A549 (cell line): ENCODE results near the gene ENTREP1. TPM values are rescaled to one million over a fixed set of nuclear protein-coding genes. Genes with fewer than 3 reads are reported as not detected.

Source experiments
- ATAC-seq, 2 experiments: fragments of 200-7000 bp in 1 of 2; fragments of >200 bp in 1 of 2; cut with Nextera tagmentation in 1 of 2; cut with Tn5 transposase in 1 of 2; 3 replicates each; pipeline versions ENCODE4 v1.8.0 to v1.9.1; 2018 to 2020; ENCODE audit warnings: mild to moderate bottlenecking in 1 of 2, moderate library complexity in 1 of 2
- CTCF ChIA-PET: fragments of 300-600 bp; sonication (Branson Sonifier 250); formaldehyde crosslinking; extraction: SDS; loops from one replicate; lab custom pipeline; 2021; ENCODE audit warnings: antibody characterized with exemption, inconsistent platforms; lab: Yijun Ruan, JAX
- POLR2A ChIA-PET: fragments of 350-600 bp; formaldehyde crosslinking; extraction: SDS; loops from one replicate; lab custom pipeline; 2021; ENCODE audit warnings: antibody characterized with exemption, inconsistent platforms; lab: Yijun Ruan, JAX
- DNase-seq, 2 experiments: peaks; one replicate each; pipeline versions ENCODE4 v3.0.0 to v3.0.0-alpha.2; 2011 to 2016; ENCODE audit warnings: low read depth in 1 of 2, low spot score in 1 of 2
- FAIRE-seq: peaks from 2 replicates; lab custom pipeline; 2011; peaks lifted over from hg19 to GRCh38; lab: Jason Lieb, UNC
- H3K27ac ChIP-seq, 2 experiments: fragments of >200 bp; sonication (Bioruptor Twin); formaldehyde crosslinking; 3 replicates each; pipeline ENCODE4 v1.5.1; 2016 to 2017
- H3K4me1 ChIP-seq: fragments of >200 bp; sonication (Bioruptor Twin); formaldehyde crosslinking; 3 replicates; pipeline ENCODE4 v1.6.1; 2016
- H3K4me2 ChIP-seq: fragments of >200 bp; sonication (Bioruptor Twin); formaldehyde crosslinking; 3 replicates; pipeline ENCODE4 v1.6.1; 2016
- H3K4me3 ChIP-seq: fragments of >200 bp; sonication (Bioruptor Twin); formaldehyde crosslinking; 3 replicates; pipeline ENCODE4 v1.5.1; 2016
- H3K9me3 ChIP-seq: fragments of >200 bp; sonication (Bioruptor Twin); formaldehyde crosslinking; 3 replicates; pipeline ENCODE4 v1.6.1; 2016
- BHLHE40 ChIP-seq: IDR thresholded peaks from 2 replicates; pipeline ENCODE4 v1.6.1; 2012; ENCODE audit warnings: low read depth, low read length, inconsistent platforms
- CBX2 ChIP-seq: fragments of 200-600 bp; sonication (generic); IDR thresholded peaks from 2 replicates; pipeline ENCODE4 v1.6.1; 2016; ENCODE audit warnings: low read depth, mild to moderate bottlenecking, borderline replicate concordance
- CHD2 ChIP-seq: fragments of 150-350 bp; IDR thresholded peaks from 2 replicates; pipeline ENCODE4 v1.6.1; 2014; ENCODE audit warnings: low read length; ENCODE audit not compliant: partially characterized antibody
- EHF ChIP-seq: fragments of 250-450 bp; sonication (Bioruptor Pico); IDR thresholded peaks from 2 replicates; pipeline ENCODE4 v1.5.0; 2020; ENCODE audit warnings: mild to moderate bottlenecking
- EHMT2 ChIP-seq: fragments of 200-600 bp; sonication (generic); IDR thresholded peaks from 2 replicates; pipeline ENCODE4 v1.6.1; 2016; ENCODE audit warnings: antibody characterized with exemption, low read depth, mild to moderate bottlenecking, moderate library complexity
- EP300 ChIP-seq, 2 experiments: fragments of >200 bp; sonication (Bioruptor Twin); formaldehyde crosslinking; IDR thresholded peaks; 2 replicates in 1 of 2; 3 replicates in 1 of 2; pipeline ENCODE4 v1.6.1; 2016 to 2017
- HEYL ChIP-seq: fragments of 250-450 bp; sonication (Bioruptor Pico); IDR thresholded peaks from 2 replicates; pipeline ENCODE4 v1.8.0; 2021; ENCODE audit warnings: mild to moderate bottlenecking, moderate library complexity
- MAFK ChIP-seq: fragments of 450-650 bp; IDR thresholded peaks from 2 replicates; pipeline ENCODE4 v1.6.1; 2014; ENCODE audit not compliant: partially characterized antibody
- PHF8 ChIP-seq: fragments of 200-600 bp; sonication (generic); IDR thresholded peaks from 2 replicates; pipeline ENCODE4 v1.6.1; 2016; ENCODE audit warnings: low read depth, mild to moderate bottlenecking, antibody characterized with exemption, moderate library complexity, borderline replicate concordance
- POLR2A ChIP-seq: IDR thresholded peaks from 2 replicates; pipeline ENCODE4 v1.6.1; 2012; ENCODE audit warnings: mild to moderate bottlenecking, low read length
- RARB ChIP-seq: fragments of 250-450 bp; sonication (Bioruptor Pico); IDR thresholded peaks from 2 replicates; pipeline ENCODE4 v1.8.0; 2021; ENCODE audit warnings: mild to moderate bottlenecking, moderate library complexity
- RCOR1 ChIP-seq: fragments of 150-350 bp; IDR thresholded peaks from 2 replicates; pipeline ENCODE4 v1.6.1; 2014; ENCODE audit warnings: antibody characterized with exemption, low read length, low read depth
- RFX5 ChIP-seq: fragments of 450-650 bp; IDR thresholded peaks from 2 replicates; pipeline ENCODE4 v1.7.1; 2014; ENCODE audit warnings: antibody characterized with exemption, mild to moderate bottlenecking, moderate library complexity
- RNF2 ChIP-seq: fragments of 200-600 bp; sonication (generic); IDR thresholded peaks from 2 replicates; pipeline ENCODE4 v1.6.1; 2016; ENCODE audit warnings: low read depth, mild to moderate bottlenecking, antibody characterized with exemption, moderate library complexity, borderline replicate concordance
- SREBF2 ChIP-seq: fragments of 450-650 bp; IDR thresholded peaks from 2 replicates; pipeline ENCODE4 v1.6.1; 2014; ENCODE audit warnings: mild to moderate bottlenecking, moderate library complexity
- WGBS: methylation state at CpG from one replicate; pipeline ENCODE4 v1.1.6; 2017; ENCODE audit errors: missing lambda C conversion rate; 5-methylcytosine and 5-hydroxymethylcytosine counted together
- polyA plus RNA-seq, 4 experiments: library from polyadenylated mRNA; depleted of rRNA in 3 of 4; stranded (reverse); fragments of >200 nt; fragmentation: RNase III in 1 of 4; extraction: RNeasy Plus Mini Kit Qiagen cat#74134 plus additional on column Dnase treatment in 1 of 4; gene quantifications; 2 replicates in 3 of 4; 3 replicates in 1 of 4; pipeline ENCODE4 v1.2.3, GENCODE V29; 2011 to 2017
- TF ChIP-seq, protein P1 (sequence below): fragments of 250-450 bp; sonication (Bioruptor Pico); IDR thresholded peaks from 2 replicates; pipeline ENCODE4 v1.5.0; 2021; ENCODE audit warnings: mild to moderate bottlenecking, moderate library complexity, borderline replicate concordance
- TF ChIP-seq, protein P2 (sequence below): fragments of >200 bp; sonication (Bioruptor Twin); formaldehyde crosslinking; IDR thresholded peaks from 3 replicates; pipeline ENCODE4 v1.6.1; 2016
- TF ChIP-seq, protein P3 (sequence below): fragments of 450-650 bp; IDR thresholded peaks from 2 replicates; pipeline ENCODE4 v1.6.1; 2014; ENCODE audit warnings: antibody characterized with exemption
- TF ChIP-seq, protein P4 (sequence below): fragments of 200-600 bp; sonication (generic); IDR thresholded peaks from 2 replicates; pipeline ENCODE4 v1.6.1; 2016; ENCODE audit warnings: antibody characterized with exemption, mild to moderate bottlenecking, moderate library complexity
- TF ChIP-seq, protein P5 (sequence below): IDR thresholded peaks from 2 replicates; pipeline ENCODE4 v1.6.1; 2012; ENCODE audit warnings: low read depth, borderline replicate concordance

The ENTREP1 gene
- polyA plus RNA-seq, 2 of the 4 experiments (the other 2 are of a cell fraction): 0.03 to 0.09 TPM

DNA sequence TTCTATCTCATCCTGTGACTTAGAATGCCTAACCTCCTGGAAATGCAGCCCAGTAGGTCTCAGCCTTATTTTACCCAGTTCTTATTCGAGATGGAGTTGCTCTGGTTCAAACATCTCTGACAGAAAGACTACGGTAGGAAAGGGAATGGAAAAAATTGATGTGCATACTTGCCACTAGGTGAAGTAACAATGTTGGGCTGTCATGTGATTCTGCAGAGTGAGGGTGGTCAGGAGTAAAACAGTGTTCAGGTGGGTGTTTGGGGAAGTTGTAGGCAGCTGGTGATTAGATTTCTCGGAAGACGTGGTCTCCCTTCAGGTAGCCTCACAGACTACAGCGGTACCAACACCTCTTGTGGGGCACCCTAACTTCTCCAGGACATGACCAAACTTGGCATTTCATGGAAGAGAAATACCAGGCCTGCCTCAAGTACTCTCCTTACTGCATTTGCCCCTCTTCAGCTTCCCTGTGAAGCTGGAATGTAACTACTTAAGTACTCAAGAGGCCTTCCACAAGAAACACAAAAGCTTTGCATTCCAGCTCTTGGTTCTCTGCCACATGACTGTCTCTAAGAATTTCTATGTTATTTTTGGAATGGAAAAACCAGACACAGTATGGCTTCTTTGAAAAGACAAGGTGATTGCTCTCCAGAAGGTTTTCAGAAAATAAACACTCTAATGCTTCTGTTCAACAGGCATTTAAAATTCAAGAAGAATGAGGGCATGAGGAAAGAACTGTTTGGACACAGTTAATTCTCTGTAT lies 17.4 kb upstream of the ENTREP1 start:
- ChIA-PET CTCF (no interaction called here), POLR2A (no interaction called here)
- Histone ChIP-seq H3K4me2 (no peak overlapping the region), H3K27ac (no peak overlapping the region), H3K4me3 (no peak overlapping the region), H3K4me1 (no peaks in the 10 kb centered on the region), H3K9me3 (peaks cover 4% of the 10 kb centered on the region; the same call in 1 of the 3 replicates)
- DNase-seq (no peak), FAIRE-seq (no peak), ATAC-seq (no peak)
- 63% methylated on average over 5 of the region's 5 CpGs for WGBS
- TF ChIP-seq CHD2 (no peak), MAFK (no peak), RCOR1 (no peak), HEYL (CRISPR knock-in tag) (no peak), POLR2A (no peak), RNF2 (no peak), EP300 (IDR thresholded peaks at IDR 0.05) (no peak), EHF (no peak), EHMT2 (no peak), CBX2 (no peak), BHLHE40 (no peak), RFX5 (no peak), RARB (CRISPR knock-in tag) (no peak), SREBF2 (no peak), PHF8 (no peak)
- TF ChIP-seq, protein P1, sequence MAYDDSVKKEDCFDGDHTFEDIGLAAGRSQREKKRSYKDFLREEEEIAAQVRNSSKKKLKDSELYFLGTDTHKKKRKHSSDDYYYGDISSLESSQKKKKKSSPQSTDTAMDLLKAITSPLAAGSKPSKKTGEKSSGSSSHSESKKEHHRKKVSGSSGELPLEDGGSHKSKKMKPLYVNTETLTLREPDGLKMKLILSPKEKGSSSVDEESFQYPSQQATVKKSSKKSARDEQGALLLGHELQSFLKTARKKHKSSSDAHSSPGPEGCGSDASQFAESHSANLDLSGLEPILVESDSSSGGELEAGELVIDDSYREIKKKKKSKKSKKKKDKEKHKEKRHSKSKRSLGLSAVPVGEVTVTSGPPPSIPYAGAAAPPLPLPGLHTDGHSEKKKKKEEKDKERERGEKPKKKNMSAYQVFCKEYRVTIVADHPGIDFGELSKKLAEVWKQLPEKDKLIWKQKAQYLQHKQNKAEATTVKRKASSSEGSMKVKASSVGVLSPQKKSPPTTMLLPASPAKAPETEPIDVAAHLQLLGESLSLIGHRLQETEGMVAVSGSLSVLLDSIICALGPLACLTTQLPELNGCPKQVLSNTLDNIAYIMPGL (CRISPR knock-in tag): no peak
- TF ChIP-seq, protein P2, sequence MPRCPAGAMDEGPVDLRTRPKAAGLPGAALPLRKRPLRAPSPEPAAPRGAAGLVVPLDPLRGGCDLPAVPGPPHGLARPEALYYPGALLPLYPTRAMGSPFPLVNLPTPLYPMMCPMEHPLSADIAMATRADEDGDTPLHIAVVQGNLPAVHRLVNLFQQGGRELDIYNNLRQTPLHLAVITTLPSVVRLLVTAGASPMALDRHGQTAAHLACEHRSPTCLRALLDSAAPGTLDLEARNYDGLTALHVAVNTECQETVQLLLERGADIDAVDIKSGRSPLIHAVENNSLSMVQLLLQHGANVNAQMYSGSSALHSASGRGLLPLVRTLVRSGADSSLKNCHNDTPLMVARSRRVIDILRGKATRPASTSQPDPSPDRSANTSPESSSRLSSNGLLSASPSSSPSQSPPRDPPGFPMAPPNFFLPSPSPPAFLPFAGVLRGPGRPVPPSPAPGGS: no peak
- TF ChIP-seq, protein P3, sequence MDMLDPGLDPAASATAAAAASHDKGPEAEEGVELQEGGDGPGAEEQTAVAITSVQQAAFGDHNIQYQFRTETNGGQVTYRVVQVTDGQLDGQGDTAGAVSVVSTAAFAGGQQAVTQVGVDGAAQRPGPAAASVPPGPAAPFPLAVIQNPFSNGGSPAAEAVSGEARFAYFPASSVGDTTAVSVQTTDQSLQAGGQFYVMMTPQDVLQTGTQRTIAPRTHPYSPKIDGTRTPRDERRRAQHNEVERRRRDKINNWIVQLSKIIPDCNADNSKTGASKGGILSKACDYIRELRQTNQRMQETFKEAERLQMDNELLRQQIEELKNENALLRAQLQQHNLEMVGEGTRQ: no peak
- TF ChIP-seq, protein P4, sequence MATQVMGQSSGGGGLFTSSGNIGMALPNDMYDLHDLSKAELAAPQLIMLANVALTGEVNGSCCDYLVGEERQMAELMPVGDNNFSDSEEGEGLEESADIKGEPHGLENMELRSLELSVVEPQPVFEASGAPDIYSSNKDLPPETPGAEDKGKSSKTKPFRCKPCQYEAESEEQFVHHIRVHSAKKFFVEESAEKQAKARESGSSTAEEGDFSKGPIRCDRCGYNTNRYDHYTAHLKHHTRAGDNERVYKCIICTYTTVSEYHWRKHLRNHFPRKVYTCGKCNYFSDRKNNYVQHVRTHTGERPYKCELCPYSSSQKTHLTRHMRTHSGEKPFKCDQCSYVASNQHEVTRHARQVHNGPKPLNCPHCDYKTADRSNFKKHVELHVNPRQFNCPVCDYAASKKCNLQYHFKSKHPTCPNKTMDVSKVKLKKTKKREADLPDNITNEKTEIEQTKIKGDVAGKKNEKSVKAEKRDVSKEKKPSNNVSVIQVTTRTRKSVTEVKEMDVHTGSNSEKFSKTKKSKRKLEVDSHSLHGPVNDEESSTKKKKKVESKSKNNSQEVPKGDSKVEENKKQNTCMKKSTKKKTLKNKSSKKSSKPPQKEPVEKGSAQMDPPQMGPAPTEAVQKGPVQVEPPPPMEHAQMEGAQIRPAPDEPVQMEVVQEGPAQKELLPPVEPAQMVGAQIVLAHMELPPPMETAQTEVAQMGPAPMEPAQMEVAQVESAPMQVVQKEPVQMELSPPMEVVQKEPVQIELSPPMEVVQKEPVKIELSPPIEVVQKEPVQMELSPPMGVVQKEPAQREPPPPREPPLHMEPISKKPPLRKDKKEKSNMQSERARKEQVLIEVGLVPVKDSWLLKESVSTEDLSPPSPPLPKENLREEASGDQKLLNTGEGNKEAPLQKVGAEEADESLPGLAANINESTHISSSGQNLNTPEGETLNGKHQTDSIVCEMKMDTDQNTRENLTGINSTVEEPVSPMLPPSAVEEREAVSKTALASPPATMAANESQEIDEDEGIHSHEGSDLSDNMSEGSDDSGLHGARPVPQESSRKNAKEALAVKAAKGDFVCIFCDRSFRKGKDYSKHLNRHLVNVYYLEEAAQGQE: no peak
- TF ChIP-seq, protein P5, sequence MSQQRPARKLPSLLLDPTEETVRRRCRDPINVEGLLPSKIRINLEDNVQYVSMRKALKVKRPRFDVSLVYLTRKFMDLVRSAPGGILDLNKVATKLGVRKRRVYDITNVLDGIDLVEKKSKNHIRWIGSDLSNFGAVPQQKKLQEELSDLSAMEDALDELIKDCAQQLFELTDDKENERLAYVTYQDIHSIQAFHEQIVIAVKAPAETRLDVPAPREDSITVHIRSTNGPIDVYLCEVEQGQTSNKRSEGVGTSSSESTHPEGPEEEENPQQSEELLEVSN: no peak
